ENCODE data around the gene DUSP28.

GRCh38 chr2:240520130-240520973 lies 39.8 kb upstream of the DUSP28 start:
- no peak for TF ChIP-seq CTCF (IDR thresholded peaks at IDR 0.05)
- no peak for TF ChIP-seq REST (IDR thresholded peaks at IDR 0.05; ENCODE audit: insufficient read depth in 1 of 2, low read depth in 2 of 2, low read length in 1 of 2)

Data from Panc1 (cell line).